Measurements from ENCODE around the gene MDH1. TPM values are rescaled to one million over a fixed set of nuclear protein-coding genes. Genes with fewer than 3 reads are reported as not detected.

The MDH1 gene
- total and polyA plus RNA-seq, 9 of the 15 experiments (the other 6 are each of a cell fraction or from before 2014, with no cell fraction given) = 191 to 1,225 (median 284) TPM

GRCh38 chr2:63648632-63649031 lies 59.9 kb downstream of the MDH1 start:
- H3K4me3 ChIP-seq = no peak overlapping the region
- H3K9me3 ChIP-seq (replicated peaks; ENCODE audit: control insufficient read depth, insufficient read depth, low read depth, low read length) = no peaks in the 10 kb centered on the region
- ATAC-seq (no peak), DNase-seq (ENCODE audit: extremely low read depth in 1 of 4, low spot score in 3 of 4) (no peak), FAIRE-seq (no peak)
- intact Hi-C loops (cut with micrococcal nuclease) = no loop called here
- H3K79me2 ChIP-seq (ENCODE audit: control insufficient read depth, insufficient read depth, low read length) = no peaks in the 10 kb centered on the region
- H3K27ac ChIP-seq (ENCODE audit: extremely low read depth, low read depth, low read length) = no peak overlapping the region
- H3K4me2 ChIP-seq (ENCODE audit: insufficient read depth, low read length) = no peak overlapping the region
- no peaks in the 10 kb centered on the region; the same call in 1 of the 2 replicates for H4K20me1 ChIP-seq (replicated peaks; ENCODE audit: control insufficient read depth, insufficient read depth, low read length)
- H3K36me3 ChIP-seq (ENCODE audit: control insufficient read depth, insufficient read depth, low read length) = no peaks in the 10 kb centered on the region
- H3K9ac ChIP-seq (ENCODE audit: insufficient read depth in 1 of 2, low read depth in 2 of 2, low read length in 2 of 2) = no peak overlapping the region
- BruUV-seq (replicated peaks) = no TSS peak
- ChIA-PET POLR2A (no interaction called here), CTCF (ENCODE audit: low intra/inter-chr PET ratio) (no interaction called here)
- H3K27me3 ChIP-seq (ENCODE audit: control insufficient read depth in 2 of 2, insufficient read depth in 2 of 2, low read length in 2 of 2) = no peaks in the 10 kb centered on the region
- TF ChIP-seq MIER1 (IDR thresholded peaks at IDR 0.05; ENCODE audit: low read depth) (no peak), KLF16 (IDR thresholded peaks at IDR 0.05) (no peak)
- H2AFZ ChIP-seq (ENCODE audit: low read depth, low read length) = no peak overlapping the region
- H3K4me1 ChIP-seq (replicated peaks in 1 of 2; ENCODE audit: control insufficient read depth in 2 of 2, insufficient read depth in 2 of 2, low read length in 2 of 2) = no peaks in the 10 kb centered on the region
- 4% methylated on average over 2 of the region's 2 CpGs for WGBS (ENCODE audit: insufficient coverage, low coverage, missing lambda C conversion rate)
- in situ Hi-C loops (cut with MboI) = no loop called here
- H3K9me1 ChIP-seq (ENCODE audit: control insufficient read depth, insufficient read depth, low read length) = no peaks in the 10 kb centered on the region

GRCh38 chr2:63649829-63650228 lies 61.1 kb downstream of the MDH1 start:
- Histone ChIP-seq H3K27ac (ENCODE audit: extremely low read depth, low read depth, low read length) (no peak overlapping the region), H3K4me1 (replicated peaks in 1 of 2; ENCODE audit: control insufficient read depth in 2 of 2, insufficient read depth in 2 of 2, low read length in 2 of 2) (no peaks in the 10 kb centered on the region), H3K27me3 (ENCODE audit: control insufficient read depth in 2 of 2, insufficient read depth in 2 of 2, low read length in 2 of 2) (no peaks in the 10 kb centered on the region), H3K9ac (ENCODE audit: insufficient read depth in 1 of 2, low read depth in 2 of 2, low read length in 2 of 2) (no peak overlapping the region), H2AFZ (ENCODE audit: low read depth, low read length) (no peak overlapping the region), H3K4me2 (ENCODE audit: insufficient read depth, low read length) (no peak overlapping the region), H3K9me3 (replicated peaks; ENCODE audit: control insufficient read depth, insufficient read depth, low read depth, low read length) (no peaks in the 10 kb centered on the region), H4K20me1 (replicated peaks; ENCODE audit: control insufficient read depth, insufficient read depth, low read length) (no peaks in the 10 kb centered on the region; the same call in 1 of the 2 replicates), H3K9me1 (ENCODE audit: control insufficient read depth, insufficient read depth, low read length) (no peaks in the 10 kb centered on the region), H3K36me3 (ENCODE audit: control insufficient read depth, insufficient read depth, low read length) (no peaks in the 10 kb centered on the region), H3K79me2 (ENCODE audit: control insufficient read depth, insufficient read depth, low read length) (no peaks in the 10 kb centered on the region), H3K4me3 (no peak overlapping the region)
- no TSS peak for BruUV-seq (replicated peaks)
- no peak for ATAC-seq
- in situ Hi-C loops (cut with MboI) = no loop called here
- ChIA-PET POLR2A (no interaction called here), CTCF (ENCODE audit: low intra/inter-chr PET ratio) (no interaction called here)
- no peak for FAIRE-seq
- intact Hi-C loops (cut with micrococcal nuclease) = no loop called here
- TF ChIP-seq HMG20A (CRISPR knock-in tag; conservative IDR thresholded peaks at IDR 0.05) = no peak
- TF ChIP-seq ZNF408 (CRISPR knock-in tag; IDR thresholded peaks at IDR 0.05; ENCODE audit: low read depth) = no peak
- no peak for TF ChIP-seq SAFB (IDR thresholded peaks at IDR 0.05; ENCODE audit: borderline replicate concordance, low read depth, low read length)
- TF ChIP-seq ZBTB17 (CRISPR knock-in tag; IDR thresholded peaks at IDR 0.05) = no peak
- TF ChIP-seq ZFP91 (CRISPR knock-in tag; IDR thresholded peaks at IDR 0.05) = no peak
- TF ChIP-seq KLF13 (tag; IDR thresholded peaks at IDR 0.05; ENCODE audit: borderline replicate concordance, low read depth) = no peak
- no peak for TF ChIP-seq BCL6 (CRISPR knock-in tag; IDR thresholded peaks at IDR 0.05)
- TF ChIP-seq DEAF1 (CRISPR knock-in tag; IDR thresholded peaks at IDR 0.05) = no peak
- no peak for TF ChIP-seq CXXC5 (CRISPR knock-in tag; IDR thresholded peaks at IDR 0.05)
- no peak for TF ChIP-seq SMARCA4 (IDR thresholded peaks at IDR 0.05)
- no peak for TF ChIP-seq FOXJ2 (tag; IDR thresholded peaks at IDR 0.05)
- TF ChIP-seq ESRRA (IDR thresholded peaks at IDR 0.05; ENCODE audit: borderline replicate concordance, low read depth) = no peak
- 0% methylated on average over 1 of the region's 1 CpG for WGBS (ENCODE audit: insufficient coverage, low coverage, missing lambda C conversion rate)
- DNase-seq (ENCODE audit: extremely low read depth in 1 of 4, low spot score in 3 of 4) = no peak

Measured in K562 (cell line).